ENCODE measurements around the gene CAD. TPM values are rescaled to one million over a fixed set of nuclear protein-coding genes. Genes with fewer than 3 reads are reported as not detected.
"Not testable (repeated sequence)": the region's sequence is repeated elsewhere in the genome, so short reads cannot be mapped to it uniquely, and the experiment has no call there.

The CAD gene
- total RNA-seq, 1 donor, result 30.8 TPM

- no peak for DNase-seq (ENCODE audit: insufficient read length, low spot score, missing footprints)
- H3K9me3 ChIP-seq (ENCODE audit: low read depth, low read length), result no peaks in the 10 kb centered on the region
- no peak overlapping the region for H3K27ac ChIP-seq (ENCODE audit: low read depth, low read length)
- H2AFZ ChIP-seq (ENCODE audit: low read length), result no peak overlapping the region
- H3K27me3 ChIP-seq (ENCODE audit: insufficient read depth, low read length), result peaks cover 24% of the 10 kb centered on the region
- H3K79me2 ChIP-seq (ENCODE audit: insufficient read depth, low read length), result no peaks in the 10 kb centered on the region
- H3K4me1 ChIP-seq (ENCODE audit: insufficient read depth, low read length), result peaks cover 8% of the 10 kb centered on the region
- no peak for TF ChIP-seq CTCF (IDR thresholded peaks at IDR 0.05; ENCODE audit: extremely low read depth, low read depth, low read length)
- no peak overlapping the region for H3K4me2 ChIP-seq (ENCODE audit: insufficient read depth, low read length)
- no peaks in the 10 kb centered on the region for H4K20me1 ChIP-seq (ENCODE audit: insufficient read depth, low read length)
- no peaks in the 10 kb centered on the region for H3K36me3 ChIP-seq (ENCODE audit: insufficient read depth, low read length)
- H3K4me3 ChIP-seq (ENCODE audit: insufficient read depth, low read length), result no peak overlapping the region
Observed at GRCh38 chr2:27271631-27272340, 54.6 kb downstream of the CAD start.

GRCh38 chr2:27272537-27273522, 55.7 kb downstream of the CAD start:
- DNase-seq (ENCODE audit: insufficient read length, low spot score, missing footprints); H3K36me3 ChIP-seq (ENCODE audit: insufficient read depth, low read length); H3K79me2 ChIP-seq (ENCODE audit: insufficient read depth, low read length): not testable (repeated sequence)

GRCh38 chr2:27275211-27276150, 58.3 kb downstream of the CAD start, which contains the start of gene DNAJC5G:
DNAJC5G (plus strand) TSS chr2:27275433; CDS start chr2:27276729, 1,296 bp downstream.
- TF ChIP-seq CTCF (IDR thresholded peaks at IDR 0.05; ENCODE audit: extremely low read depth, low read depth, low read length), result no peak
- H3K9me3 ChIP-seq (ENCODE audit: low read depth, low read length), result no peaks in the 10 kb centered on the region
- peaks cover 14% of the 10 kb centered on the region for H3K4me1 ChIP-seq (ENCODE audit: insufficient read depth, low read length)
- no peak within 1 kb of the TSS for H3K4me2 ChIP-seq (ENCODE audit: insufficient read depth, low read length)
- no peaks in the 10 kb centered on the region for H3K36me3 ChIP-seq (ENCODE audit: insufficient read depth, low read length)
- H3K4me3 ChIP-seq (ENCODE audit: insufficient read depth, low read length), result no peak within 1 kb of the TSS
- no peaks in the 10 kb centered on the region for H3K79me2 ChIP-seq (ENCODE audit: insufficient read depth, low read length)
- no peak within 1 kb of the TSS for H2AFZ ChIP-seq (ENCODE audit: low read length)
- H3K27me3 ChIP-seq (ENCODE audit: insufficient read depth, low read length), result peaks cover 8% of the 10 kb centered on the region
- H4K20me1 ChIP-seq (ENCODE audit: insufficient read depth, low read length), result no peaks in the 10 kb centered on the region
- H3K27ac ChIP-seq (ENCODE audit: low read depth, low read length), result no peak within 1 kb of the TSS
- no peak for DNase-seq (ENCODE audit: insufficient read length, low spot score, missing footprints)

More at GRCh38 chr2:27272537-27273522, 55.7 kb downstream of the CAD start:
- not testable (repeated sequence) for H2AFZ ChIP-seq (ENCODE audit: low read length); H3K4me1 ChIP-seq (ENCODE audit: insufficient read depth, low read length); H3K4me3 ChIP-seq (ENCODE audit: insufficient read depth, low read length); H3K9me3 ChIP-seq (ENCODE audit: low read depth, low read length); H3K4me2 ChIP-seq (ENCODE audit: insufficient read depth, low read length); H4K20me1 ChIP-seq (ENCODE audit: insufficient read depth, low read length); H3K27ac ChIP-seq (ENCODE audit: low read depth, low read length)
- peaks cover 19% of the 10 kb centered on the region for H3K27me3 ChIP-seq (ENCODE audit: insufficient read depth, low read length)

GRCh38 chr2:27278010-27278409, 60.8 kb downstream of the CAD start:
- Histone ChIP-seq H3K27ac (ENCODE audit: low read depth, low read length) (no peak overlapping the region), H4K20me1 (ENCODE audit: insufficient read depth, low read length) (no peaks in the 10 kb centered on the region), H3K27me3 (ENCODE audit: insufficient read depth, low read length) (peaks cover 3% of the 10 kb centered on the region), H3K79me2 (ENCODE audit: insufficient read depth, low read length) (no peaks in the 10 kb centered on the region), H3K4me2 (ENCODE audit: insufficient read depth, low read length) (no peak overlapping the region), H3K4me3 (ENCODE audit: insufficient read depth, low read length) (no peak overlapping the region), H2AFZ (ENCODE audit: low read length) (no peak overlapping the region), H3K4me1 (ENCODE audit: insufficient read depth, low read length) (peaks cover 32% of the 10 kb centered on the region), H3K36me3 (ENCODE audit: insufficient read depth, low read length) (no peaks in the 10 kb centered on the region), H3K9me3 (ENCODE audit: low read depth, low read length) (no peaks in the 10 kb centered on the region)
- DNase-seq (ENCODE audit: insufficient read length, low spot score, missing footprints), result no peak
- no peak for TF ChIP-seq CTCF (IDR thresholded peaks at IDR 0.05; ENCODE audit: extremely low read depth, low read depth, low read length)

Data from osteoblast (primary cell).